Measurements from ENCODE around the gene NXN.
"Not testable (repeated sequence)": the region's sequence is repeated elsewhere in the genome, so short reads cannot be mapped to it uniquely, and the experiment has no call there.

Gene NXN

GRCh38 chr17:973053-973452, 6.5 kb downstream of the NXN start:
- no peak for TF ChIP-seq CTCF (IDR thresholded peaks at IDR 0.05; ENCODE audit: control extremely low read depth, extremely low read depth, low read depth, missing control alignments)
- ChIA-PET POLR2A (no interaction called here), CTCF (interaction anchor here (2.2 kb wide), 1 partner anchor 8 kb away, joined by 6 read pairs; no protein-coding TSS in a partner anchor)
- DNase-seq (ENCODE audit: extremely low spot score): no peak

- DNase-seq (ENCODE audit: extremely low spot score); POLR2A ChIA-PET: not testable (repeated sequence)
- CTCF ChIA-PET: interaction anchor here (2.2 kb wide), 1 partner anchor 9 kb away, joined by 6 read pairs; no protein-coding TSS in a partner anchor
Observed at GRCh38 chr17:971861-972260, 7.7 kb downstream of the NXN start.

- CTCF ChIA-PET: interaction anchor here (1.4 kb wide), 1 partner anchor 27 kb away, joined by 3 read pairs; the partner anchor contains the start of gene TIMM22
Observed at GRCh38 chr17:970364-970763, 9.2 kb downstream of the NXN start.

GRCh38 chr17:969811-970355, 9.7 kb downstream of the NXN start:
- no peak for DNase-seq (ENCODE audit: extremely low spot score)
- no peak for TF ChIP-seq CTCF (IDR thresholded peaks at IDR 0.05; ENCODE audit: control extremely low read depth, extremely low read depth, low read depth, missing control alignments)
- CTCF ChIA-PET: interaction anchor here (1.4 kb wide), 1 partner anchor 27 kb away, joined by 3 read pairs; the partner anchor contains the start of gene TIMM22
- POLR2A ChIA-PET: no interaction called here

More at GRCh38 chr17:970364-970763, 9.2 kb downstream of the NXN start:
- no peak for TF ChIP-seq CTCF (IDR thresholded peaks at IDR 0.05; ENCODE audit: control extremely low read depth, extremely low read depth, low read depth, missing control alignments)
- DNase-seq (ENCODE audit: extremely low spot score): no peak
- POLR2A ChIA-PET: no interaction called here

- ChIA-PET CTCF (no interaction called here), POLR2A (no interaction called here)
- no peak for TF ChIP-seq CTCF (IDR thresholded peaks at IDR 0.05; ENCODE audit: control extremely low read depth, extremely low read depth, low read depth, missing control alignments)
- no peak for DNase-seq (ENCODE audit: extremely low spot score)
Observed at GRCh38 chr17:968812-969730, 10.5 kb downstream of the NXN start.

- CTCF ChIA-PET: no interaction called here
Observed at GRCh38 chr17:967122-967521, 12.5 kb downstream of the NXN start.

More at GRCh38 chr17:967122-967521, 12.5 kb downstream of the NXN start:
- no peak for DNase-seq (ENCODE audit: extremely low spot score)
- POLR2A ChIA-PET: no interaction called here
- TF ChIP-seq CTCF (IDR thresholded peaks at IDR 0.05; ENCODE audit: control extremely low read depth, extremely low read depth, low read depth, missing control alignments): no peak
